ENCODE results near the gene ARID1A. TPM values are rescaled to one million over a fixed set of nuclear protein-coding genes. Genes with fewer than 3 reads are reported as not detected.

ARID1A gene
- total and polyA plus RNA-seq, 2 of the 8 experiments (the other 6 are each of a cell fraction or from before 2014, with no cell fraction given): 52.1 to 103 TPM

GRCh38 chr1:26684763-26685508, 10.9 kb upstream of the ARID1A start (continued):
- TF ChIP-seq KDM4A (IDR thresholded peaks at IDR 0.05; ENCODE audit: low read depth, low read length, severe bottlenecking) (no peak), BACH1 (IDR thresholded peaks at IDR 0.05; ENCODE audit: low read length) (no peak), TEAD4 (IDR thresholded peaks at IDR 0.05; ENCODE audit: low read depth, low read length) (no peak), POLR2AphosphoS5 (IDR thresholded peaks at IDR 0.05; ENCODE audit: low read depth, low read length) (no peak), CHD2 (IDR thresholded peaks at IDR 0.05; ENCODE audit: low read length) (no peak), SIN3A (conservative IDR thresholded peaks at IDR 0.05 in 1 of 2, IDR thresholded peaks at IDR 0.05 in 1 of 2; ENCODE audit: low read depth in 1 of 2, low read length in 2 of 2) (no peak), CTCF (IDR thresholded peaks at IDR 0.05; ENCODE audit: control extremely low read depth in 1 of 3, insufficient read depth in 1 of 3, low read depth in 1 of 3, low read length in 3 of 3) (no peak), SP1 (IDR thresholded peaks at IDR 0.05; ENCODE audit: low read depth, low read length) (no peak)

Data from H1 (cell line).